ENCODE data around the gene TUBB3.
A peak's percentile ranks its signal among the peaks of the same experiment; 100 is the strongest.

TUBB3 gene

GRCh38 chr16:89938175-89938885 lies 15.2 kb downstream of the TUBB3 start:
- no peaks in the 10 kb centered on the region for H3K9me3 Mint-ChIP-seq
- H3K4me1 Mint-ChIP-seq, result no peaks in the 10 kb centered on the region
- H3K4me3 Mint-ChIP-seq, result no peak overlapping the region
- H3K36me3 Mint-ChIP-seq, result no peaks in the 10 kb centered on the region
- peaks cover 1% of the 10 kb centered on the region for H3K27me3 Mint-ChIP-seq
- H3K27ac Mint-ChIP-seq, result peak overlapping the region; percentile 65

DNA sequence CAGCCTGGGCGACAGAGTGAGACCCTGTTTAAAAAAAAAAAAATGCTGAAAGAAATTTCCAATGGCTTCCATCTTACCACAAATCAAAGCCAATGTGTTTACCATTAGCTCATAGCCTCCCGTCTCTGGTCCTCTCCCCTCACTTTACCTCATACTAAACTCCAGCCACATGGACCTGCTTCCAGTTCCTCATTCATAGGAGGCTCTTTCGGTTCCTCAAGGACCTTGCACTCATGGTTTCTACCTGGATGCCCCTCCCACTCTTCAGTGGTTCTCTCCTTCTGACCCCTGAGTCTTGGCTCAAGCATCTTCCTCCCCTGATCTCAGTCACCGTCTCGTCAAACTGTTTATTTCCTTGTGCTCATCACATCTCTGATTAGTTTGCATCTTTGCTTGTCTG lies 21.6 kb downstream of the TUBB3 start:
- no peak overlapping the region for H3K27ac Mint-ChIP-seq
- H3K9me3 Mint-ChIP-seq, result no peaks in the 10 kb centered on the region
- no peak overlapping the region for H3K4me3 Mint-ChIP-seq
- H3K4me1 Mint-ChIP-seq, result peaks cover 2% of the 10 kb centered on the region
- H3K36me3 Mint-ChIP-seq, result no peaks in the 10 kb centered on the region
- peaks cover 10% of the 10 kb centered on the region for H3K27me3 Mint-ChIP-seq

DNA sequence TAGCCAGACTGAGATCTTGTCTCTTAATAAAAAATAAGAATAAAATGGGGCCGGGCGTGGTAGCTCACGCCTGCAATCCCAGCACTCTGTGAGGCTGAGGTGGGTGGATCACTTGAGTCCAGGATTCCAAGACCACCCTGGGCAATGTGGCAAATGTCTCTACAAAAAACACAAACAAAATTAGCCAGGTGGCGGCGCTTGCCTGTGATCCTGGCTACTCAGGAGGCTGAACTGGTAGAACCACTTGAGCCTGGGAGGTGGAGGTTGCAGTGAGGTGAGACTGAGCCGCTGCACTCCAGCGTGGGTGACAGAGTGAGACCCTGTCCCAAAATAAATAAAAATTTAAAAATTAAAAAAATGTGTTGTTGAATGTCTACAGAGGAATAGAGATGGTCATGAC lies 22.5 kb downstream of the TUBB3 start:
- Mint-ChIP-seq H3K4me1 (peaks cover 6% of the 10 kb centered on the region), H3K36me3 (no peaks in the 10 kb centered on the region), H3K4me3 (no peak overlapping the region), H3K27me3 (peaks cover 10% of the 10 kb centered on the region), H3K27ac (no peak overlapping the region), H3K9me3 (no peaks in the 10 kb centered on the region)

- H3K4me1 Mint-ChIP-seq, result peaks cover 6% of the 10 kb centered on the region
- peaks cover 10% of the 10 kb centered on the region for H3K27me3 Mint-ChIP-seq
- no peaks in the 10 kb centered on the region for H3K9me3 Mint-ChIP-seq
- no peak overlapping the region for H3K4me3 Mint-ChIP-seq
- H3K36me3 Mint-ChIP-seq, result no peaks in the 10 kb centered on the region
- H3K27ac Mint-ChIP-seq, result no peak overlapping the region
Observed at GRCh38 chr16:89946515-89946914, 23.4 kb downstream of the TUBB3 start.

DNA sequence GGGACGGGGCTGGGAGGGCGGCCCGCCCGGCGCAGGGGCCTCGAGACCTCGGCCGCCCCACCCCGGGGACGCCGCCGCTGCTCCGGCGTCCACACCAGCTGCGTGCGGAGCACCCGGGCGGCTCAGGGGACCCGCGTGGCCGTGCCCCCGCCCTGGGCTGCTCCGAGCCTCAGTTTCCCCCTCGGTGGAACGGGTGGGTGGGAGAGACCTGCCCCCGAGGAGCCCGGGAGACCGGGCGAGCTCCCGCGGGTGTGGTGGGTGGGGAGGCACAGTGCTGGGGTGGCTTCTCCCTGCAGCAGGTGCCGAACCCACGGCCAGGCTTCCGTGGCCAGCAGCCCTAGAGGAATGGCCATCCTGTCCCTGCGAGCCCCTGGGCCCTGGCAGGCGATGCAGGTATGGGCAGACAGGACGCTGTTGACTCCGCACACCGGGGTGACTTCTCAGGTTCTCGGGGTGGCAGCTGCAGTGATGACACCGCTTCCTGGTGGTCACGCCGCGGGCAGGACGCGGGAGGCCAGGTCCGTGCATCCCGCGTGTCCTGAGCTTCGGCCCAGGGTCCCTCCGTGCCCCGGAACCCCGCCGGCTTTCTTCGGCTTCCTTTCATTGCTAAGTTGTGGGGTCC lies 26.1 kb downstream of the TUBB3 start:
- Mint-ChIP-seq H3K27me3 (peaks cover 8% of the 10 kb centered on the region), H3K4me3 (peak overlapping the region; percentile 82), H3K4me1 (peaks cover 6% of the 10 kb centered on the region), H3K9me3 (no peaks in the 10 kb centered on the region), H3K27ac (no peak overlapping the region), H3K36me3 (no peaks in the 10 kb centered on the region)

- Mint-ChIP-seq H3K4me1 (peaks cover 6% of the 10 kb centered on the region), H3K9me3 (no peaks in the 10 kb centered on the region), H3K36me3 (no peaks in the 10 kb centered on the region), H3K27ac (peak overlapping the region; percentile 70), H3K27me3 (peaks cover 7% of the 10 kb centered on the region), H3K4me3 (peak overlapping the region; percentile 82)
Observed at GRCh38 chr16:89949756-89950155, 26.6 kb downstream of the TUBB3 start.

GRCh38 chr16:89951509-89951908 lies 28.4 kb downstream of the TUBB3 start:
- H3K36me3 Mint-ChIP-seq, result peaks cover 2% of the 10 kb centered on the region
- H3K4me1 Mint-ChIP-seq, result peaks cover 6% of the 10 kb centered on the region
- peak overlapping the region; percentile 39 for H3K4me3 Mint-ChIP-seq
- H3K27me3 Mint-ChIP-seq, result peaks cover 1% of the 10 kb centered on the region
- H3K9me3 Mint-ChIP-seq, result no peaks in the 10 kb centered on the region
- H3K27ac Mint-ChIP-seq, result no peak overlapping the region

DNA sequence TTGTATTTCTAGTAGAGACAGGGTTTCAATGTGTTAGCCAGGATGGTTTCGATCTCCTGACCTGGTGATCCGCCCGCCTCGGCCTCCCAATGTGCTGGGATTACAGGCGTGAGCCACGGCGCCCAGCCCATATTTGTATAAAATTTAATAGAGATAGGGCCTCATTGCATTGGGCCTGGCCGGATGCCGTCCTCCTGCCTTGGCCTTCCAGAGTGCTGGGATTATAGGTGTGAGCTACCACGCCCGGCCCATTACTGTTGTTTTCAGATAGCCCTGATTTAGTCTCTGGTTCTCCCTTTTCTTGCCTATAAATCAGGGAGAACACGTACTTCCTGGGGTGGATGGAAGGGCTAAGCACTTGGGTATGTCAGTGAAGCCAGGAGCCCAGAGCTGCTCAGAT lies 28.9 kb downstream of the TUBB3 start:
- Mint-ChIP-seq H3K27me3 (peaks cover 1% of the 10 kb centered on the region), H3K4me1 (peaks cover 6% of the 10 kb centered on the region), H3K9me3 (no peaks in the 10 kb centered on the region), H3K36me3 (peaks cover 2% of the 10 kb centered on the region), H3K4me3 (no peak overlapping the region), H3K27ac (no peak overlapping the region)

DNA sequence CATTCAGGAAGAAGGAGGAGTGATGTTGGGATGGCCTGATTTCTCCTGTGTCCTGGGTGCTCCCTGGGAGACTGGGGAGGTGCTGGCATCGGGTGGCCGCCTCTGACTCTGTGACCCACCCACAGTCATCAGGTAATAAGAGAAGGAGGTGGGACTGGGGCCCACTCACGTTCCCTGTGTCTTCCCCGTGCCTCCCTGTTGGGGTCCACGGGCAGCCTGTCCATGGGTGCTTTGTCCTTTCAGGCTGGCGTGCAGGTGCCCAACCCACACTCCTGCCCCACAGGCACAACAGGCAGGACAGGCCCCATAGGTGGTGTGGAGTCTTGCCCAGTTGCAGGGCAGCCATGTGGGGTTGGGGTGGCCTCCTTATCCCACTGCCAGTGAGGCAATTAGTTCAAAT lies 29.4 kb downstream of the TUBB3 start:
- Mint-ChIP-seq H3K36me3 (peaks cover 2% of the 10 kb centered on the region), H3K27me3 (no peaks in the 10 kb centered on the region), H3K27ac (no peak overlapping the region), H3K9me3 (no peaks in the 10 kb centered on the region), H3K4me1 (peaks cover 6% of the 10 kb centered on the region), H3K4me3 (no peak overlapping the region)

DNA sequence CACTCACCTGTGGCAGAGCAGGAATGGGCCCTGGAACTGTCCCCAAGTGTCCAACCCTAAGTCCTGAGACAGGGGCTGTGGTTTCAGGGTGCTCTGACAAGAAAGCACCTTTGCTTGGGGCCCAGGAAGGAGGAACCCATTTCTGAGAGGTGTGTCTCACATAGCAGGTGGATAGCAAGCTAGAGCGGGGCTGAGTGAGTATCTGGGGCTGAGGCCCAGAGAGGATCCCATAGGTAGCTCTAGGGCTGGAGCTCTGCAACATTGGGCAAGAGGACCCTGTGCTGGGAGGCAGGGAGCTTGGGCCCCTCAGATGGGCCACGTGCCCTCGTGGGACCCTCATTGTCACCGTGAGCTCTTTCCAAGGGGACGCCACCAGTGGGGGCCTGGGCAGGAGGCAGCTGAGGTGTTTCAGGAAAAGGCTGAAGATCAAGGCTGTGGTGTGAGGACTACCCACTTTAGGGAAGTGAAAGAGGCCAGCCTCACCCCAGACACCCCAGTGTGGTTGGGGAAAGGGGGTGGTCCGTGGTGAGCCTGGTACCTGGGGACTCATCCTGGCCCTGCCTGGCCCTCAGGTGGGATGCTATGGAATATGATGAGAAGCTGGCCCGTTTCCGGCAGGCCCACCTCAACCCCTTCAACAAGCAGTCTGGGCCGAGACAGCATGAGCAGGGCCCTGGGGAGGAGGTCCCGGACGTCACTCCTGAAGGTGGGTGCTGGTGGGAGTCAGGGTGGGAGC lies 30.7 kb downstream of the TUBB3 start:
- Mint-ChIP-seq H3K9me3 (no peaks in the 10 kb centered on the region), H3K27me3 (no peaks in the 10 kb centered on the region), H3K27ac (no peak overlapping the region), H3K4me3 (no peak overlapping the region), H3K36me3 (peaks cover 2% of the 10 kb centered on the region), H3K4me1 (peaks cover 6% of the 10 kb centered on the region)

- H3K9me3 Mint-ChIP-seq, result no peaks in the 10 kb centered on the region
- peaks cover 6% of the 10 kb centered on the region for H3K4me1 Mint-ChIP-seq
- H3K27ac Mint-ChIP-seq, result no peak overlapping the region
- peaks cover 2% of the 10 kb centered on the region for H3K36me3 Mint-ChIP-seq
- H3K4me3 Mint-ChIP-seq, result no peak overlapping the region
- no peaks in the 10 kb centered on the region for H3K27me3 Mint-ChIP-seq
Observed at GRCh38 chr16:89954462-89954861, 31.3 kb downstream of the TUBB3 start.

DNA sequence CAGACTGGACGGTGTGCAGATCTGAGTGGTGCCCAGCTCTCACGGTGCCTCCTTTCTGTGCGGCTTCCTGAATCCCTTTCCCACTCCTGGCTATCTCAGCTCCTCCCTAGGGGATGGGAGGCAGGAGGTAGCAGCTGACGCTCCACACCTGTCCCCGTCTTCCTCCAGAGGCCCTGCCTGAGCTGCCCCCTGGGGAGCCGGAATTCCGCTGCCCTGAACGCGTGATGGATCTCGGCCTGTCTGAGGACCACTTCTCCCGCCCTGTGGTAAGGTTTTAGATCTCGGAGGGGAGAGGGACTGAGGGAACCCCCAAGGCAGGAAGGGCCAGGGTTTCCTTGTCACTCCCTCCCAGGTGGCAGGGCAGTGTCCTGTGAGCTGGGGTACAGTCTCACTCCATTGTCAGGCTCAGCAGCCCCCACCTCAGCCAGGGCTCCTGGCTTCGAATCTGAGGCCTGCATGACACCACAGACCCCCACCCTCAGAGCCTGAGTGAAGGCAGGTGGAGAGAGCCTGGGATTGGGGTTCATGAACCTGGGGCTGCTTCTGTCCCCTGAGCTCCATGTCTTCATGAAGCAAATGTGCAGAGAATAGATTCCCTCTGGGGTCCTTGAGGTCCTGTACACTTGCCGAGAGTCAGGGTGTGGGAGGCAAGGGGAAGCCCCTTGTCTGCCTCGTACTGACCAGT lies 32.0 kb downstream of the TUBB3 start:
- no peaks in the 10 kb centered on the region for H3K4me1 Mint-ChIP-seq
- no peak overlapping the region for H3K4me3 Mint-ChIP-seq
- no peak overlapping the region for H3K27ac Mint-ChIP-seq
- no peaks in the 10 kb centered on the region for H3K27me3 Mint-ChIP-seq
- no peaks in the 10 kb centered on the region for H3K9me3 Mint-ChIP-seq
- peaks cover 3% of the 10 kb centered on the region for H3K36me3 Mint-ChIP-seq

DNA sequence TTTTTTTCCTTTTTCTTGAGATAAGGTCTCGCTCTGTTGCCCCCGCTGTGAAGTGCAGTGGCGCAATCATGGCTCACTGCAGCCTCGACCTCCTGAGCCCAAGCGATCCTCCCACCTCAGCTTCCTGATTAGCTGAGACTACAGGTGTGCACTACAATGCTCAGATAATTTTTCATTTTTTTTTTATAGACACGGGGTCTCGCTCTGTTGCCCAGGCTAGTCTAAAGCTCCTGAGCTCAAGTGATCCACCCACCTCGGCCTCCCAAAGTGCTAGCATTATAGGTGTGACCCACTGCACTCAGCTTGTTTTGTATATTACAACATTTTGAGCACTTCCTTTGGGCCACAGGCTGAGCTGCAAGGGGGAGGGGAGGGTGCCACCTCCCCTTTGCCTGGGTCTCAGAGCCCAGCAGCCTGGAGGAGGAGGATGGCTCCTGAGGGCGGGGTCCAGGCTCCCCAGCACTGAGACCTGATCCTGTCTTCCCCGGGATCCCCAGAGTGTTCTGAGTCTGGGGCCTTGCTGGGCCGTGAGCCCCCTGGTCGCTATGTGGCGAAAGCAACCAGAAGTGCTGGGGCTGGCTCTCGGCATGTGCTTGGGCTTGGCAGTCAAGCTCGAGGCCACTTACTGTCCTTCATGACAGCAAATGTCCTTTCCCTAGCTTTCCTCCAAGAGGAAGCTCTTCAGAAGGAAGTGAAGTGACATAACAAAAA lies 33.5 kb downstream of the TUBB3 start:
- Mint-ChIP-seq H3K4me3 (no peak overlapping the region), H3K4me1 (no peaks in the 10 kb centered on the region), H3K27ac (no peak overlapping the region), H3K27me3 (no peaks in the 10 kb centered on the region), H3K36me3 (peaks cover 3% of the 10 kb centered on the region), H3K9me3 (no peaks in the 10 kb centered on the region)

- Mint-ChIP-seq H3K9me3 (no peaks in the 10 kb centered on the region), H3K4me1 (no peaks in the 10 kb centered on the region), H3K36me3 (peaks cover 3% of the 10 kb centered on the region), H3K27ac (no peak overlapping the region), H3K4me3 (no peak overlapping the region), H3K27me3 (no peaks in the 10 kb centered on the region)
Observed at GRCh38 chr16:89957216-89957785, 34.2 kb downstream of the TUBB3 start.

- H3K4me1 Mint-ChIP-seq, result no peaks in the 10 kb centered on the region
- no peak overlapping the region for H3K4me3 Mint-ChIP-seq
- H3K36me3 Mint-ChIP-seq, result peaks cover 3% of the 10 kb centered on the region
- no peaks in the 10 kb centered on the region for H3K9me3 Mint-ChIP-seq
- H3K27me3 Mint-ChIP-seq, result no peaks in the 10 kb centered on the region
- H3K27ac Mint-ChIP-seq, result no peak overlapping the region
Observed at GRCh38 chr16:89958068-89958467, 34.9 kb downstream of the TUBB3 start.

Data from activated naive CD4-positive, alpha-beta T cell treated with anti-CD3 and anti-CD28 coated beads, Interleukin-2, amount 50 U/mL, for 24 hours (primary cell).